ENCODE results near the gene HDC.

- TF ChIP-seq CTCF (IDR thresholded peaks at IDR 0.05): no peak
- TF ChIP-seq POLR2A (IDR thresholded peaks at IDR 0.05): no peak
Observed at GRCh38 chr15:50210462-50211157, 54.9 kb downstream of the HDC start.

All from prostate gland (tissue), 2 donors.